Duodenal mucosa (tissue), 2 donors: ENCODE data around the gene XBP1.
"Not testable (repeated sequence)": the region's sequence is repeated elsewhere in the genome, so short reads cannot be mapped to it uniquely, and the experiment has no call there.

Experiments used
- H3K27ac ChIP-seq: one replicate; pipeline ENCODE4 v1.7.0; 2013; ENCODE audit warnings: low read depth, low read length
- H3K27me3 ChIP-seq, 2 donors: one replicate each; pipeline ENCODE4 v1.7.0; 2013; ENCODE audit warnings: low read length in 2 of 2, control low read depth in 1 of 2; ENCODE audit not compliant: insufficient read depth in 2 of 2, control insufficient read depth in 1 of 2
- H3K36me3 ChIP-seq, 2 donors: one replicate each; pipeline ENCODE4 v1.7.0; 2013; ENCODE audit warnings: low read length in 2 of 2, control low read depth in 1 of 2; ENCODE audit not compliant: insufficient read depth in 2 of 2, control insufficient read depth in 1 of 2
- H3K4me1 ChIP-seq, 2 donors: one replicate each; pipeline ENCODE4 v1.7.0; 2013; ENCODE audit warnings: low read length in 2 of 2, control low read depth in 1 of 2; ENCODE audit not compliant: insufficient read depth in 2 of 2, control insufficient read depth in 1 of 2
- H3K4me3 ChIP-seq, 2 donors: one replicate each; pipeline ENCODE4 v1.7.0; 2013; ENCODE audit warnings: low read length in 2 of 2, low read depth in 1 of 2
- H3K9ac ChIP-seq, 2 donors: one replicate each; pipeline ENCODE4 v1.7.0; 2013; ENCODE audit warnings: low read length in 2 of 2, low read depth in 1 of 2
- H3K9me3 ChIP-seq, 2 donors: one replicate each; pipeline ENCODE4 v1.7.0; 2013; ENCODE audit warnings: low read length in 2 of 2, control low read depth in 1 of 2; ENCODE audit not compliant: control insufficient read depth in 1 of 2

Gene XBP1

GRCh38 chr22:28772633-28773460, 27.5 kb downstream of the XBP1 start, which contains the start of gene CCDC117:
Gene CCDC117, plus strand, starts transcription at chr22:28772695. Its CDS starts 155 bp downstream, at chr22:28772850.
- peaks cover 0 to 8% of the 10 kb centered on the region in 2 donors for H3K4me1 ChIP-seq

GRCh38 chr22:28771195-28771791, 29.1 kb downstream of the XBP1 start:
- Histone ChIP-seq H3K9ac (no peak overlapping the region), H3K27ac (no peak overlapping the region), H3K27me3 (no peaks in the 10 kb centered on the region), H3K4me3 (no peak overlapping the region), H3K4me1 (peaks cover 0 to 6% of the 10 kb centered on the region in 2 donors), H3K36me3 (peaks cover 0 to 10% of the 10 kb centered on the region in 2 donors), H3K9me3 (no peaks in the 10 kb centered on the region)

More at GRCh38 chr22:28772633-28773460, 27.5 kb downstream of the XBP1 start, which contains the start of gene CCDC117:
- peaks cover 0 to 17% of the 10 kb centered on the region in 2 donors for H3K36me3 ChIP-seq
- peak within 1 kb of the TSS; percentile 75 to 76 for H3K9ac ChIP-seq
- H3K4me3 ChIP-seq, result peak within 1 kb of the TSS; percentile 73 to 81
- H3K9me3 ChIP-seq, result no peaks in the 10 kb centered on the region
- H3K27me3 ChIP-seq, result no peaks in the 10 kb centered on the region
- peak within 1 kb of the TSS; percentile 93 for H3K27ac ChIP-seq

- H3K4me3 ChIP-seq, result no peak overlapping the region
- H3K36me3 ChIP-seq, result no peaks in the 10 kb centered on the region
- H3K27ac ChIP-seq, result no peak overlapping the region
- H3K27me3 ChIP-seq, result no peaks in the 10 kb centered on the region
- H3K4me1 ChIP-seq, result peaks cover 0 to 4% of the 10 kb centered on the region in 2 donors
- H3K9ac ChIP-seq, result no peak overlapping the region
- H3K9me3 ChIP-seq, result no peaks in the 10 kb centered on the region
Observed at GRCh38 chr22:28769394-28770085, 30.8 kb downstream of the XBP1 start.

- Histone ChIP-seq H3K9me3 (no peaks in the 10 kb centered on the region), H3K4me1 (peaks cover 0 to 4% of the 10 kb centered on the region in 2 donors), H3K27ac (no peak overlapping the region), H3K27me3 (no peaks in the 10 kb centered on the region), H3K9ac (no peak overlapping the region), H3K4me3 (no peak overlapping the region), H3K36me3 (no peaks in the 10 kb centered on the region)
Observed at GRCh38 chr22:28768701-28769393, 31.5 kb downstream of the XBP1 start.

GRCh38 chr22:28766628-28767027, 33.7 kb downstream of the XBP1 start:
- no peaks in the 10 kb centered on the region for H3K36me3 ChIP-seq
- no peaks in the 10 kb centered on the region for H3K27me3 ChIP-seq
- no peak overlapping the region for H3K9ac ChIP-seq
- H3K4me3 ChIP-seq, result no peak overlapping the region
- no peak overlapping the region for H3K27ac ChIP-seq
- H3K9me3 ChIP-seq, result no peaks in the 10 kb centered on the region
- H3K4me1 ChIP-seq, result no peaks in the 10 kb centered on the region

GRCh38 chr22:28762000-28762399, 38.4 kb downstream of the XBP1 start:
- not testable (repeated sequence) for H3K36me3 ChIP-seq, H3K9ac ChIP-seq, H3K27ac ChIP-seq, H3K4me3 ChIP-seq, H3K27me3 ChIP-seq, H3K9me3 ChIP-seq, H3K4me1 ChIP-seq

- Histone ChIP-seq H3K9me3 (no peaks in the 10 kb centered on the region), H3K27ac (no peak overlapping the region), H3K9ac (no peak overlapping the region), H3K27me3 (no peaks in the 10 kb centered on the region), H3K4me1 (no peaks in the 10 kb centered on the region), H3K36me3 (no peaks in the 10 kb centered on the region), H3K4me3 (no peak overlapping the region)
Observed at GRCh38 chr22:28761449-28761755, 39.0 kb downstream of the XBP1 start.

- Histone ChIP-seq H3K27me3 (no peaks in the 10 kb centered on the region), H3K9ac (no peak overlapping the region), H3K4me1 (no peaks in the 10 kb centered on the region), H3K4me3 (no peak overlapping the region), H3K9me3 (no peaks in the 10 kb centered on the region), H3K36me3 (no peaks in the 10 kb centered on the region), H3K27ac (no peak overlapping the region)
Observed at GRCh38 chr22:28759861-28760560, 40.4 kb downstream of the XBP1 start.

GRCh38 chr22:28754512-28754911, 45.9 kb downstream of the XBP1 start:
- not testable (repeated sequence) for H3K27ac ChIP-seq, H3K36me3 ChIP-seq, H3K4me3 ChIP-seq, H3K9ac ChIP-seq, H3K4me1 ChIP-seq, H3K9me3 ChIP-seq, H3K27me3 ChIP-seq
